Upper lobe of right lung (tissue), 1 donor: ENCODE data around the gene RAB4B. TPM values are rescaled to one million over a fixed set of nuclear protein-coding genes. Genes with fewer than 3 reads are reported as not detected.

ENCODE experiments used
- ATAC-seq: fragments of 200-7000 bp; cut with Tn5 transposase; one replicate; pipeline ENCODE4 v1.9.1; 2020; ENCODE audit warnings: mild to moderate bottlenecking, moderate library complexity
- DNase-seq: peaks from one replicate; pipeline ENCODE4 v3.0.0-alpha.2; 2020
- H3K27ac ChIP-seq: fragments of 200-600 bp; one replicate; pipeline ENCODE4 v1.8.0; 2022
- H3K27me3 ChIP-seq: fragments of 200-600 bp; one replicate; pipeline ENCODE4 v1.8.0; 2022; ENCODE audit warnings: mild to moderate bottlenecking
- H3K36me3 ChIP-seq: fragments of 200-600 bp; one replicate; pipeline ENCODE4 v1.8.0; 2022
- H3K4me1 ChIP-seq: fragments of 200-600 bp; one replicate; pipeline ENCODE4 v1.8.0; 2022
- H3K4me3 ChIP-seq: fragments of 200-600 bp; one replicate; pipeline ENCODE4 v1.8.0; 2022; ENCODE audit warnings: mild to moderate bottlenecking
- H3K9me3 ChIP-seq: fragments of 200-600 bp; one replicate; pipeline ENCODE4 v1.8.0; 2022
- CTCF ChIP-seq: fragments of 200-600 bp; IDR thresholded peaks from one replicate; pipeline ENCODE4 v1.8.0; 2022; ENCODE audit warnings: antibody characterized with exemption
- intact Hi-C: fragments of 100-400 bp; cut with DNase I; formaldehyde crosslinking; loops from one replicate; pipeline ENCODE4 v1.11.0; 2022
- total RNA-seq: library from RNA; stranded (reverse); fragmentation: NEBNext Ultra II Directional; extraction: Animal tissue kit (Norgen Biotek cat#: 25700); gene quantifications from one replicate; pipeline ENCODE4 v1.2.1, GENCODE V29; 2021
- donor health status: DM: no; HTN: yes; CAD: no; lungs with severe emphysema.

Gene RAB4B
- total RNA-seq, 1 donor from 2014 or later: 45.4 TPM

DNA sequence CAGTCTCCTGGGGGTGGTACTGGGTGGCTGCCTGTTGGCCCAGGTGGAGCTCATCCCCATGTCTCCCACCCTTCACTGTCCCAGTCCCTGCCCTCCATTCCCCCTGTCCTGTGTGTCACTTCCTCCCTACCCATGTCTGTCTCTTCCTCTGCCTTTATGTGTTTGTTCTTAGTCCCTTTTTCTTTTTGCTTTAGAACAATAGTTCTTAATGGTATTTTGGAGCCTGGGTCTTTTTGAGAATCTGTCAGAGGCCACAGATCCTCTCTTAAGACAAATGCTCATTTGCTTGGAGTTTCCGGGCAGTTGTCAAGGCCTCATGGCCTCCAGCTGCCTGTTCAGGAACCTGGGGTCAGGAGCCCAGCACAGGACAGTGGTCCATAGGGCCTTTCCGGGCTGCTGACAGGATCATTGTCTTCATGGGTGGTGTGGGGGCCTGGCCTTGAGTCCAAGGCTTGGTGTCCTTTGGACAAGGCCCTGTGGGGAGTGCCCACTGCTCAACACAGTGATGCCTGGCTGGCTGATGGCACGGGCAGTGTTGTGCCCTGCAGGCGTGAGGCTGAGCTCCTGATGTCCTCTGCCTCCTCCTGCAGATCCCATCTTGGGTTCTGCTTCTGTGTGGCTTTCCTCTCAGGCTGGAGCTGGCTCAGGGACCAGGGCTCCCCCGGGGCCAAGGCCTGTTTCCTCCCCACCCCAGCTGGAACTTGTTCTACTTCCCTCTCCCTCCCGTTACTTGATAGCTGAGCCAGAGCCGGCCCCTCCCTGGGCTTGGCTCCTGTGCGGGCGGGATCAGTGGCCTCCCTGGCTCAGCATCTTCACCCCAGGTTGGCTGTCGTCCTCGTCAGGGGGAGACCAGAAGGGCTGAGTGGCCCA is 24.5 kb downstream of the RAB4B start:
- no peaks in the 10 kb centered on the region for H3K9me3 ChIP-seq
- peaks cover 81% of the 10 kb centered on the region for H3K4me1 ChIP-seq
- H3K27me3 ChIP-seq: no peaks in the 10 kb centered on the region
- H3K4me3 ChIP-seq: peak overlapping the region; percentile 96
- H3K27ac ChIP-seq: peak overlapping the region; percentile 92
- H3K36me3 ChIP-seq: peaks cover 57% of the 10 kb centered on the region
- ATAC-seq (no peak), DNase-seq (peak; percentile 73)
- intact Hi-C loops: no loop called here
- no peak for TF ChIP-seq CTCF

- Histone ChIP-seq H3K4me1 (peaks cover 76% of the 10 kb centered on the region), H3K9me3 (no peaks in the 10 kb centered on the region), H3K4me3 (peak overlapping the region; percentile 96), H3K36me3 (peaks cover 65% of the 10 kb centered on the region), H3K27ac (peak overlapping the region; percentile 92), H3K27me3 (no peaks in the 10 kb centered on the region)
- intact Hi-C loops: no loop called here
- ATAC-seq (no peak), DNase-seq (no peak)
- TF ChIP-seq CTCF: no peak
These were observed 25.3 kb downstream of the RAB4B start for GRCh38 chr19:40803170-40803856.

DNA sequence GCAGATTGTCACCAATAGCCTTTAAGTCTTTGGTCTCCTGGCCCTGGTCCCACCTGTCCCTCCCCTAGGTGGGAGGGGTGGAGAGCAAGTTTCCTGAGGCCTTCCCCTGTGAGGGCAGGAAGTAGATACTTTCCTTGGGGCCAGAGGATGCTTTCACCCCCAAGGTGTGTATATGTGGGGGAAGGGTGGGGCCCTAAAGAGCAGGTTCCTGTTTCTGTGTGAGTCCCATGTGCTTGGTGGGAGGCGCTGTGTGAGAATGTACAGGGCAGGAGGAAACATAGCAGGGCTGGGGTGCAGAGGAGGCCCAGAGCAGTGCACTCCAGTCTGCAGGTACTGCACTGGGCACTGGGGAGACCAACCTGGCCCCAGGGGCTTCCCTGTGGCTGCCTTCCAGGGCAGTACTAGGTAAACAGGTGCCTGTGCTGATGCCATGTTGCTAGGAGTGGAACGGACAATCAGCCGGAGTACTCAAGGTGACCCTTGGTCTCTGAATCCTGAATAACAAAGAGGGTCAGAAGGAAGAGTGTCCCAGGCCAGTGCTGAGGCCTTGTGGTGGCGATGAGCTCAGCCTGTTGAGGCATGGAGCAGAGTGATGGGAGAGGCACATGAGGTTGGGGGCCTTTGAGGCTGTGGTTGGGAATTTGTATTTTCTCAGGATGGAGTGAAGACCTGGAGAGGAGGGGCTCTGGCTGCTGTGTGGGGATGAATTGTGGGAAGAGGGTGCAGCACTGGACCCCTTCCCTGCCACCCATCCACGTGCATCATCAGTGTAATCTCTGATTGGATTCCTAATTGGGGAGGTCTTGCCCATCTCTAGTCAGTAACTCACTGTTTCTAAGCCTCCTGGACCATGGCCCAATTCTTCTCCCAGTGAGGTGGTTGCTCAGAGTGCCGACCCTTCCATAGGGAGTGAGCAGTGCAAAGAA is 26.1 kb downstream of the RAB4B start:
- peak overlapping the region; percentile 96 for H3K4me3 ChIP-seq
- peaks cover 76% of the 10 kb centered on the region for H3K4me1 ChIP-seq
- peak; percentile 11 for ATAC-seq
- DNase-seq: peak; percentile 89
- TF ChIP-seq CTCF: no peak
- peaks cover 73% of the 10 kb centered on the region for H3K36me3 ChIP-seq
- intact Hi-C loops: no loop called here
- peak overlapping the region; percentile 92 for H3K27ac ChIP-seq
- no peaks in the 10 kb centered on the region for H3K27me3 ChIP-seq
- H3K9me3 ChIP-seq: no peaks in the 10 kb centered on the region

- Histone ChIP-seq H3K4me3 (peak overlapping the region; percentile 96), H3K27me3 (no peaks in the 10 kb centered on the region), H3K9me3 (no peaks in the 10 kb centered on the region), H3K36me3 (peaks cover 77% of the 10 kb centered on the region), H3K4me1 (peaks cover 82% of the 10 kb centered on the region), H3K27ac (peak overlapping the region; percentile 92)
- no peak for TF ChIP-seq CTCF
- intact Hi-C loops: no loop called here
- ATAC-seq (no peak), DNase-seq (peak; percentile 64)
These were observed 26.8 kb downstream of the RAB4B start for GRCh38 chr19:40804783-40805242.

DNA sequence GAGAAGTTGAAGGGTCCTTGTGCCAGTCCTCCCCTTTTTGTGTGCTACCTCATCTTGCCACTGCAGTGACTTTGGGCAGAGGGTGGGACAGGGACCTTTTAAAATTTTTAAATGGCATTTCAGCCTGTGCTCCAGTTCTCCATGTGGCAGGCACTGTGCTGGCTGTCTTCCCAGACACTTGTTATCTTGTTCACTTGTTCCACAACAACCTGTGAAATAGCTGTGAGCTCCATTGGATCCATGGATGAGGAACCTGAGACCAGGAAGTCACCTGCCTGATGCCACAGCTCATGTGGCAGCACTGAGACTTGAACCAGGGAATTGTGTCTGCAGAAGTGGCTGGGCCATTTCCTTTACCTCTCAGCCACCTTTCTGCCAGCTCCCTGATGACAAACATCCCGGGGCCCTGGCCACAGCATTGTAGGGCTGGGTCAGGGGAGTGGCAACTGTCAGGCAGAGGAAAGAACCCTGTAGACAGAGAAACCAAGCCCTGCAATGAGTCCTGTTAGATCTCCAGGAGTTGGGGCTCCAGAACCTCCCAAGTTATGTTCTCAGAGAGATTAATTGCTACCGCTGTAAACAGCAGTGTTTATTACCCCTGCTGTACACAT is 27.3 kb downstream of the RAB4B start:
- Histone ChIP-seq H3K36me3 (peaks cover 77% of the 10 kb centered on the region), H3K27ac (peak overlapping the region; percentile 92), H3K4me3 (no peak overlapping the region), H3K9me3 (no peaks in the 10 kb centered on the region), H3K4me1 (peaks cover 85% of the 10 kb centered on the region), H3K27me3 (no peaks in the 10 kb centered on the region)
- ATAC-seq: no peak
- TF ChIP-seq CTCF: no peak
- intact Hi-C loops: no loop called here
- no peak for DNase-seq
